A673 (cell line): ENCODE results near the gene BTBD16. TPM values are rescaled to one million over a fixed set of nuclear protein-coding genes. Genes with fewer than 3 reads are reported as not detected.

Source experiments
- BruUV-seq: library from RNA; stranded (reverse); fragments of 400-500 nt; replicated peaks from 2 replicates; lab custom pipeline; 2021; lab: Mats Ljungman, UMichigan
- CTCF ChIA-PET: fragments of 300-600 bp; sonication (Branson Sonifier 250); formaldehyde crosslinking; loops from one replicate; lab custom pipeline; 2022; ENCODE audit warnings: antibody characterized with exemption; lab: Charles Lee
- POLR2A ChIA-PET: fragments of 300-600 bp; sonication (Branson Sonifier 250); formaldehyde crosslinking; loops from one replicate; lab custom pipeline; 2022; ENCODE audit warnings: antibody characterized with exemption; ENCODE audit not compliant: low non-redundant PET; lab: Charles Lee
- DNase-seq: peaks from one replicate; pipeline ENCODE4 v3.0.0-alpha.2; 2015; ENCODE audit warnings: low spot score
- H3K27ac ChIP-seq: fragments of 200-600 bp; sonication (generic); 2 replicates; pipeline ENCODE4 v1.5.1; 2016; ENCODE audit warnings: mixed run types, low read depth, mild to moderate bottlenecking, mixed read lengths, antibody characterized with exemption, low read length; ENCODE audit not compliant: poor library complexity, severe bottlenecking
- H3K27me3 ChIP-seq: fragments of 200-600 bp; sonication (generic); replicated peaks from 2 replicates; pipeline ENCODE4 v1.6.1; 2017; ENCODE audit warnings: mixed run types, low read depth, mild to moderate bottlenecking, mixed read lengths, antibody characterized with exemption, low read length; ENCODE audit not compliant: insufficient read depth, poor library complexity
- H3K36me3 ChIP-seq: fragments of 200-600 bp; sonication (generic); 2 replicates; pipeline ENCODE4 v1.6.1; 2016; ENCODE audit warnings: mixed run types, mild to moderate bottlenecking, mixed read lengths, antibody characterized with exemption, low read length; ENCODE audit not compliant: insufficient read depth, poor library complexity, severe bottlenecking
- H3K4me1 ChIP-seq: fragments of 200-600 bp; sonication (generic); 2 replicates; pipeline ENCODE4 v1.6.1; 2017; ENCODE audit warnings: mixed run types, mild to moderate bottlenecking, mixed read lengths, antibody characterized with exemption, low read length; ENCODE audit not compliant: insufficient read depth, poor library complexity, severe bottlenecking
- H3K4me3 ChIP-seq: fragments of 200-600 bp; sonication (generic); 2 replicates; pipeline ENCODE4 v1.5.1; 2016; ENCODE audit warnings: low read depth, mixed run types, mild to moderate bottlenecking, mixed read lengths, low read length; ENCODE audit not compliant: poor library complexity, severe bottlenecking
- H3K9me3 ChIP-seq: fragments of 200-600 bp; sonication (generic); 2 replicates; pipeline ENCODE4 v1.6.1; 2016; ENCODE audit warnings: mixed run types, low read depth, mild to moderate bottlenecking, mixed read lengths, antibody characterized with exemption, low read length; ENCODE audit not compliant: poor library complexity, severe bottlenecking
- EZH2 ChIP-seq: fragments of 200-600 bp; sonication (generic); IDR thresholded peaks from 2 replicates; pipeline ENCODE4 v1.6.1; 2017; ENCODE audit warnings: borderline replicate concordance, low read depth, mild to moderate bottlenecking, mixed read lengths, antibody characterized with exemption, low read length; ENCODE audit not compliant: poor library complexity, severe bottlenecking
- intact Hi-C: fragments of 100-400 bp; cut with micrococcal nuclease; formaldehyde crosslinking; loops from one replicate; pipeline ENCODE4 v1.10.0; 2022; ENCODE audit not compliant: unreplicated experiment
- total RNA-seq: library from RNA; stranded (reverse); gene quantifications from 2 replicates; pipeline ENCODE4 v1.2.3, GENCODE V29; 2021
- TF ChIP-seq, protein P1 (sequence below): fragments of 300-800, 200-600 bp; sonication (generic); conservative IDR thresholded peaks from 2 replicates; pipeline ENCODE4 v1.5.1; 2017; ENCODE audit warnings: low read depth, mild to moderate bottlenecking, antibody characterized with exemption, low read length, moderate library complexity, mixed read lengths

Gene BTBD16
- total RNA-seq, 1 experiment from 2014 or later = not detected

DNA sequence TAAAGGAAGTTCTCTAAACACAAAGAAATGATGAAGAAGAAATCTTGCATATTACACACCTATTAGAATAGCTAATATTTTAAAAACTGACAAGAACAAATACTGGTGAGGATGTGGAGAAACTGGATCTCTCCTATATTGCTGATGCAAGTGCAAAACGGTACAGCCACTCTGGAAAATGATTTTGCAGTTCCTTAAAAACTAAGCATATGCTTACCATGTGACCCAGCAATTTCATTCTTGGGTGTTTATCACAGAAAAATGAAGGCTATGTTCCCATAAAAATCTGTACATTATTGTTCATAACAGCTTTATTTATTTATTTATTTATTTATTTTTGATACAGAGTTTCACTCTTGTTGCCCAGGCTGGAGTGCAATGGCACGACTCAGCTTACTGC is 88.5 kb downstream of the BTBD16 start:
- ChIA-PET POLR2A (interaction anchor here (0.6 kb wide), 1 partner anchor 51 kb away, joined by 12 read pairs; no protein-coding TSS in a partner anchor), CTCF (no interaction called here)
- no peaks in the 10 kb centered on the region for H3K36me3 ChIP-seq
- H3K4me3 ChIP-seq = no peak overlapping the region
- no peaks in the 10 kb centered on the region for H3K9me3 ChIP-seq
- no peak overlapping the region for H3K27ac ChIP-seq
- TF ChIP-seq, protein P1, sequence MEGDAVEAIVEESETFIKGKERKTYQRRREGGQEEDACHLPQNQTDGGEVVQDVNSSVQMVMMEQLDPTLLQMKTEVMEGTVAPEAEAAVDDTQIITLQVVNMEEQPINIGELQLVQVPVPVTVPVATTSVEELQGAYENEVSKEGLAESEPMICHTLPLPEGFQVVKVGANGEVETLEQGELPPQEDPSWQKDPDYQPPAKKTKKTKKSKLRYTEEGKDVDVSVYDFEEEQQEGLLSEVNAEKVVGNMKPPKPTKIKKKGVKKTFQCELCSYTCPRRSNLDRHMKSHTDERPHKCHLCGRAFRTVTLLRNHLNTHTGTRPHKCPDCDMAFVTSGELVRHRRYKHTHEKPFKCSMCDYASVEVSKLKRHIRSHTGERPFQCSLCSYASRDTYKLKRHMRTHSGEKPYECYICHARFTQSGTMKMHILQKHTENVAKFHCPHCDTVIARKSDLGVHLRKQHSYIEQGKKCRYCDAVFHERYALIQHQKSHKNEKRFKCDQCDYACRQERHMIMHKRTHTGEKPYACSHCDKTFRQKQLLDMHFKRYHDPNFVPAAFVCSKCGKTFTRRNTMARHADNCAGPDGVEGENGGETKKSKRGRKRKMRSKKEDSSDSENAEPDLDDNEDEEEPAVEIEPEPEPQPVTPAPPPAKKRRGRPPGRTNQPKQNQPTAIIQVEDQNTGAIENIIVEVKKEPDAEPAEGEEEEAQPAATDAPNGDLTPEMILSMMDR = no peak
- no TSS peak for BruUV-seq
- H3K4me1 ChIP-seq = no peaks in the 10 kb centered on the region
- intact Hi-C loops = no loop called here
- H3K27me3 ChIP-seq = peaks cover under 1% of the 10 kb centered on the region
- DNase-seq = no peak

DNA sequence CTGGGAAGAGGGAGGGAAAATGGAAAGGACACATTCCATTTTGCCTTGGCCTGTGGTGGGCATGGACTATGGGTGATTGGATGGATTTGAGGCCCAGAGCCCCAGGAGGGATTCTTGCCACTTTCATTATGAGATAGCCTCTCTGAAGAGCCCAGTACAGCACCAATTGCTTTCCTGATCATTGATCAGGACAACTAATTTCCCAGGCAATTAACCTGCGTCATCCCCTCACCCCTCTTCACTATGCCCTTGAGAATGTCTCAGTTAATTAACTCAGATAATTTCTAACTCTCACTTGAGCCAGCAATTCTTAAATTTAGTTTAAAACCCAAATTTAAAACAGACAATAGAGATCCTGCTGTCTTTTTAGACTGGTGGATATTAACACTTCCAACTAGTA is 90.0 kb downstream of the BTBD16 start:
- intact Hi-C loops = no loop called here

DNA sequence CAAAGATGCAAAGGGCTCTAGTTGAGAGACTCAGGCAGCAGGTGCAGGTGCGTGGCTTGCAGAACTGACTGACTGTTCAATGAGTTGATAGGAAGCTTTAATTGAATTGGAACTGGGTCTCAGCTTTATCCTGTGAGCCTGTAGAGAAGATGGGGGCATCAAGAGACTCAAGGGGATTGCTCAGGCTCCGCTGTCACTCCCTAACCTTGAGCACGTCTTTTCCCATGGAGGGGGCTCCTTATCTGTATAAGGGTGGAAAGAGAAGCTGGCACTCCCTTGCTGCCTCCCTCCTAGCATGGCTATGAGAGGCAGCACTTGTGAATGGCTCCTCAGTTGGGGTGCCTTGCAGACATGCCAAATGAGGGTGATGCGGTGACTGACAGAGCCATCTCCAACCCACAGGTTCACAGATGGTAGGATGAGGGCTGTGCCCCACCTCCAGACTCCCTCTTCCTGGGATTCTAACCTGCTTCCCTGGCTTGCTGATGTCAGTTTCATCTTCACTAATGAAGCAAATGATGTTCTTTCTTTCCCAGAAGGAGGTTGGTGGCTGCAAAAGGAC is 91.0 kb downstream of the BTBD16 start:
- Histone ChIP-seq H3K4me1 (no peaks in the 10 kb centered on the region), H3K36me3 (no peaks in the 10 kb centered on the region), H3K27ac (no peak overlapping the region), H3K9me3 (no peaks in the 10 kb centered on the region), H3K4me3 (no peak overlapping the region), H3K27me3 (peaks cover 2% of the 10 kb centered on the region)
- POLR2A ChIA-PET = no interaction called here
- CTCF ChIA-PET = no interaction called here
- no TSS peak for BruUV-seq
- TF ChIP-seq, protein P1 = no peak
- TF ChIP-seq EZH2 = no peak
- intact Hi-C loops = no loop called here
- no peak for DNase-seq

More for the DNA sequence above, 90.0 kb downstream of the BTBD16 start:
- CTCF ChIA-PET = no interaction called here
- POLR2A ChIA-PET = no interaction called here
- no peak for DNase-seq
- no peak overlapping the region for H3K27ac ChIP-seq
- no TSS peak for BruUV-seq
- H3K9me3 ChIP-seq = no peaks in the 10 kb centered on the region
- no peaks in the 10 kb centered on the region for H3K4me1 ChIP-seq
- H3K27me3 ChIP-seq = no peaks in the 10 kb centered on the region
- TF ChIP-seq, protein P1 = no peak
- no peak for TF ChIP-seq EZH2
- H3K4me3 ChIP-seq = no peak overlapping the region
- H3K36me3 ChIP-seq = no peaks in the 10 kb centered on the region
